GM19328 (cell line): ENCODE data around the gene PRR33.
"Not testable (repeated sequence)": the region's sequence is repeated elsewhere in the genome, so short reads cannot be mapped to it uniquely, and the experiment has no call there.

Experiments used
- ATAC-seq: cut with Tn5 transposase; IDR thresholded peaks from one replicate; pipeline ENCODE4 v1.9.1; 2021; ENCODE audit warnings: mild to moderate bottlenecking, moderate library complexity; ENCODE audit not compliant: unreplicated experiment

Gene PRR33

GRCh38 chr11:1890856-1891830, 552 bp downstream of the PRR33 start:
- no peak for ATAC-seq

GRCh38 chr11:1889941-1890855, 1.5 kb downstream of the PRR33 start:
- ATAC-seq, result no peak

- no peak for ATAC-seq
These were observed 2.3 kb downstream of the PRR33 start for GRCh38 chr11:1889224-1889930.

GRCh38 chr11:1888811-1889210, 2.9 kb downstream of the PRR33 start:
- ATAC-seq, result no peak

- no peak for ATAC-seq
These were observed 3.3 kb downstream of the PRR33 start for GRCh38 chr11:1888347-1888753.

GRCh38 chr11:1887451-1888346, 4.0 kb downstream of the PRR33 start:
- ATAC-seq, result no peak

GRCh38 chr11:1886551-1886950, 5.1 kb downstream of the PRR33 start:
- not testable (repeated sequence) for ATAC-seq

GRCh38 chr11:1884303-1884700, 7.4 kb downstream of the PRR33 start:
- ATAC-seq, result no peak

GRCh38 chr11:1883346-1884302, 8.1 kb downstream of the PRR33 start:
- ATAC-seq, result no peak

- no peak for ATAC-seq
These were observed 9.1 kb downstream of the PRR33 start for GRCh38 chr11:1882265-1883238.

- no peak for ATAC-seq
These were observed 10.0 kb downstream of the PRR33 start for GRCh38 chr11:1881442-1882264.

GRCh38 chr11:1880746-1881441, 10.8 kb downstream of the PRR33 start:
- ATAC-seq, result no peak

- no peak for ATAC-seq
These were observed 11.6 kb downstream of the PRR33 start for GRCh38 chr11:1879941-1880720.

- ATAC-seq, result no peak
These were observed 12.3 kb downstream of the PRR33 start for GRCh38 chr11:1879342-1879940.
